ENCODE measurements around the gene SERF2.
"Not testable (repeated sequence)": the region's sequence is repeated elsewhere in the genome, so short reads cannot be mapped to it uniquely, and the experiment has no call there.

Gene SERF2

DNA sequence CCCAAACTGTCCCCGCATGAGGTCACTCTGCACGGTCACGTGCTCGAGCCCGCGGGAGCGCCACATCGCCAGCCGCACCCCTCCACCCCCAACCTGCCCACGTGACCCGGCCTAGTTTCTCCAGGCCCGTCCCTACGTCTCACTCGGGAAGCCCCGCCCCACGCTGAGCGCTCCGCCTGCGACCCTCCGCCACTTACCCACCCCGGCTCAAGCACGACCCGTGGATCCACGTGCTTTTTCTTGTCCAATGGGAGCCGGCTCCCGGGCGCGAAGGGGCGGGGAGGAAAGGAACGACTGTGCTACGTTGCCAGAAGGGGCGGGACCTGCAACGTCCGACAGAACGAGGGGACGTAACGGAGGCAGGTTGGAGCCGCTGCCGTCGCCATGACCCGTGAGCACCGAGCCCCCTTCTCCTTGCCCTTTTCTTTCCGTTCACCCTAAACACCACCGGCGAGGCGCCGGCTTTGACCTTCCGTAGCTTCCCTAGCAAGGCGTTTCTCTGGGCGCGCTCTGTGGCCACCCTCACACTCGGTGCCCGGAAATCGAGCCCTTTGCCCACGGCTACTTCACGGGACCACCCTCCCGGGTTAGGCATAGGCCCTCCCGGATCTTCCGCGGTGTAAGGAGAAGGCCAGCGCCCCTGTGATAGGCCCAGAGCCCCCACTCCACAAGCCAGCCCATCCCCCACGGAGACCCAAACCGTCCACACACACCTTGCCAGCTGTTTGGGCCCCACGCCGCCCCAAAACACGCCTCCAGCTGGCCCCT lies at the start of gene SERF2:
Gene SERF2, plus strand, starts transcription at position 328 of the 768 bp plus-strand sequence. Its CDS starts 57 bp downstream, at position 385.
- peak; percentile 96 for FAIRE-seq

DNA sequence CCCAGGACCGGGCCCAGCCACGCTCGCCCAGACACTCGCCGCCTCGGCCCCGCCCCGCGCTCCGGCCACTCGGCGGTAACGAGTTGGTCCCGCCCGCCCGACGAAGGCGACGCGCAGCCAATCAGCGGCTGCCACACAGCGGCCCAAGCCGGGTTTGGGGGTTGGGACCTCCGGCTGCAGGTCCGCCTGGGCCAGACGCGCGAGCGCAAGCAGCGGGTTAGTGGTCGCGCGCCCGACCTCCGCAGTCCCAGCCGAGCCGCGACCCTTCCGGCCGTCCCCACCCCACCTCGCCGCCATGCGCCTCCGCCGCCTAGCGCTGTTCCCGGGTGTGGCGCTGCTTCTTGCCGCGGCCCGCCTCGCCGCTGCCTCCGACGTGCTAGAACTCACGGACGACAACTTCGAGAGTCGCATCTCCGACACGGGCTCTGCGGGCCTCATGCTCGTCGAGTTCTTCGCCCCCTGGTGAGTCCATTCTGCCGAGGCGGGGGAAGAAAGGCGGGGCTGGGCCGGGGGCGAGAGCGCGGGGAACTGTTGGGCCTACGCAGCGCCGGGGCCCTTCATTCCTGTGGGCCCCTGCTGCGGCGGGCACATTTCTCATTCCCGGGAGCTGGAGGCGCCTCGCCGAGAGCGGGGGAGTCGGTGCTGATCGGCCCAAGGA lies 45.7 kb upstream of the SERF2 start, which contains the start of gene PDIA3:
Gene PDIA3, plus strand, starts transcription at position 194 of the 658 bp plus-strand sequence. Its CDS starts 102 bp downstream, at position 296.
- not testable (repeated sequence) for FAIRE-seq

DNA sequence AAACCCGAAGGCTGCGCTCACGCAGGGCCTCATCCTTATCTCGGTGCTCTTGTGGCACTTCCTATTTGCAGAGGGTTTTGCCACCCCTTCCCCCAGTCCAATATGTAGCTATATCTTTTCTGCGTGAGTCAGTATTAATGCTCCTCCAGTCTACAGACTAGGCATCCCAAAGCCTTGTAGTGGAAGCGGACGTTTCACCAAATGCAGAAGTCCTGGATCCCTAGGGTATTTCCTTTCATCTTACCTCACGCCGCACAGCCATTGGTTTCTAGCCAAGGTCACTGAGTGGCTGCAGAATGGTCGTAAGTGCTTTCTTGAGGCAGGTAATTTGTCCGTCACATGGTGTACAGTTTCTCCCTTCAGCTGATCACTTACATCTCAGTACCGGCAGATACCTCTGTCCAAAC lies 45.2 kb upstream of the SERF2 start:
- not testable (repeated sequence) for FAIRE-seq

DNA sequence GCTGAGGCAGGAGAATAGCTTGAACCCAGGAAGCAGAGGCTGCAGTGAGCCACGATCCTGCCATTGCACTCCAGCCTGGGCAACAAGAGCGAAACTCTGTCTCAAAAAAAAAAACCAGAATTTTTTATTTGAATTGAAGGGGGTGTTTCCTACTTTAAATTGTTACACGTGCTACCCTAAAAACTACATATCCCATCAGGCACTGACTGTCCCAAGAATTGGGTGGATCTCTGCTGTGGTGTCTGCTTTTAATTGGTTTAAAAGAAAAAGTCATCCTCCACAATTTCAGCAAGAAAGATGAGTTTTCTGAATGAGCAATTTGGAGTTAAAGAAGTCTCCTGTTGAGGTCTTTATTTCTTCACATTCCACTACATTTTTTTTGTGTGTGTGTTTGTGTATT lies 43.7 kb upstream of the SERF2 start:
- FAIRE-seq, result no peak

DNA sequence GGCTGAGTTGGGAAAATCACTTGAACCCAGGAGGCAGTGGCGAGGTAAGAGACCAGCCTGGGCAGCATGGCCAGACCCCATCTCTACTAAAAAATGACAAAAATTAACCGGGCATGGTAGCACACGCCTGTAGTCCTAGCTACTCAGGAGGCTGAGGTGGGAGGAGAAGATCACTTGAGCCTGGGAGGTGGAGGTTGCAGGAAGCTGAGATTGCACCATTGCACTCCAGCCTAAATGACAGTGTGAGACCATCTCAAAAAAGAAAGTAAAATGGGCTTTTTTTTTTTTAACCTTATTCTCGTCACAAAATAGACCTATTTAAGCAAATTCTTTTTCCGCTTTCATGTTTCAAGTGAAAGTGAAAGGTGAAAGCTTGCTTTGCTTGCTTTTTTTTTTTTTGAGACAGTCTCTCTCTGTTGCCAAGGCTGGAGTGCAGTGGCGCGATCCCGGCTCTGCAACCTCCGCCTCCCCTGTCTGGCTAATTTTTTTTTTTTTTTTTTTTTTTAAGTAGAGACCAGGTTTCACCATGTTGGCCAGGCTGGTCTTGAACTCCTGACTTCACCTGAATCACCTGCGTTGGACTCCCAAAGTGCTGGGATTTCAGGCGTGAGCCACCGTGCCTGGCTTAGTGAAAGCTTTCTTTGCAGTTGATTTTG lies 42.3 kb upstream of the SERF2 start:
- FAIRE-seq, result no peak

DNA sequence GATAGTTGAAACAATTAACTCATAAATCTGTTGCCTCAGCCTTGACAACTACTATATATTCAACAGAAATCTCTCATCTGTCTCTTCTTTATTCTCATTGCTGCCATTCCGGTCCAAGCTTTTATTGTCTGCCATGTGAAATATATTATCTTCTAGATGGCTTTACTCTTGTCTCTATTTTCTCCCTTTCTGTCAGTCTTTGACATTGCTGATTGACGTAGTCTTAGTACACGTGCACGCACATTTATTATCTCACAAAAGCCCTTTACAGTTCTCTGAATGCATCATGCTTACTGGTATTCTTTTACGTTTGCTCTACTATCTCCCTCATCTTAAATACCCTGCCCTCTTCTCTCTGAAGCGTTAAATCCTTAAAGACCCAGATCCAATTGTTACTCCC lies 40.2 kb upstream of the SERF2 start:
- no peak for FAIRE-seq

DNA sequence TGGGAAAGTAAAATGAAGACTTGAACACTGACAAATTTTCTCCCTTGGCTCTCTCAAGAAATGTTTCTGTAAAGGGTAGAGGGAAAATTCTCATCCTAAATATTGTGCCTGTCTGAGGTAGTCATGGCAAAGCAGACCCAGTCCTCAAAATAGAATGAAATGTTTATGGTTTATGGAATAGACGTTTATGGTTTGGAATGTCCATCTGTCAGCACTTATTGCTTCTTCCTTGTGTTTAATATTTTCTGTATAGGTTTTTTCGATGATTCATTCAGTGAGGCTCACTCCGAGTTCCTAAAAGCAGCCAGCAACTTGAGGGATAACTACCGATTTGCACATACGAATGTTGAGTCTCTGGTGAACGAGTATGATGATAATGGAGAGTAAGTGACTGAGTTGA lies 29.3 kb upstream of the SERF2 start:
- no peak for FAIRE-seq

DNA sequence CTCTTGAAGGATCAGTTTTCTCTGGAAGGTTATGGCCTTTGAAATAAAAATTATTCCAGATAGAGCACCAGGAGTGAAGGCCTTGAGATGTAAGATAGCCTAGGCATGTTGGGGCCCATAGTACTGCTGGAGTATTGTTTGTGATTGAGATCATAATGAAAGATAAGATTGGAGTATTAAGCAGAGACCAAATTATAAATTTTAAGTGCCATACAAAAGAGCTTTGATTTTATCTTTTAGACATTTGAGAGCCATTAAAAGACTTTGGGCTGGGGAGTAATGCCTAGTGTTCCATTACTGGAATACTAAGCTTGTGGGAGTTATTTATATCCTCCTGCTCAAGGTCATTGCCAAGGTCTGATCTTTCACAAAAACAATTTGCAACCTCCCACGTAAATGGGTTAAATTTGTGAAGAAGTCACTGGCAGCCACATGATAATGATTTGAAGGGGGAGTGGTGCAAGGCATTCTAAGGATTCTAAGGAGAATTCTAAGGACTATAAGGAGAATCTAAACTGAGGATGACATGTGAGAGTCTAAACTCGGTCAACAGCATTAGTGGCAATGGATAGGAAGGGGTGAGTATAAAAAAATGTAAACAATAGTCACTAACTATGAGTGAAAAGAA lies 28.2 kb upstream of the SERF2 start:
- no peak for FAIRE-seq

DNA sequence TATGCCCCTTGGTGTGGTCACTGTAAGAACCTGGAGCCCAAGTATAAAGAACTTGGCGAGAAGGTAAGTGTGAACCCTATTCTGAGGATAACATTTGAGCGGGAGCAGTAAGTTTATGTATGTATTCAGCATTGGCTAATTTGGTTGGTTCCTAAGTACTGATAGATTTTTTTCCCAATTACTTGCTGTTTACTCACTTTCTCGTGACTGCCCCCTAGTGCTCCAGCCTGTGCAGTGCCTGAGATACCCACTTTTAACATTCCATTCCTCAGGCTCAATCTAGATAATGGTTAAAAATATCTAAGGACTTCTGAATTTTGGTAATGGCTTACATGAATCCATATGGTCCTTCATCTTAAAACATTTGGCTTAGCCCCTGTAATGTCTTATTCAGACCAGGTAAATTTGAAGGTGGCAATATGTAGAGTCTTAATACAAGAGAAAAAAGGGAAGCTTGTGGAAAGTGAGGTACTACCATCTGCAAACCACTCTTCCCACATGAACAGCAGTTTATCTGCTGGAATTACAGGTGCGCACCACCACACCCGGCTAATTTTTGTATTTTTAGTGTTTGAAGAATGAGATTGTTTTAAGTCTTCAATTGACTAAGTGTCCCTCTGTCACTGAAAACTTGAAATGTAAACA lies 22.4 kb upstream of the SERF2 start:
- FAIRE-seq, result peak; percentile 77

DNA sequence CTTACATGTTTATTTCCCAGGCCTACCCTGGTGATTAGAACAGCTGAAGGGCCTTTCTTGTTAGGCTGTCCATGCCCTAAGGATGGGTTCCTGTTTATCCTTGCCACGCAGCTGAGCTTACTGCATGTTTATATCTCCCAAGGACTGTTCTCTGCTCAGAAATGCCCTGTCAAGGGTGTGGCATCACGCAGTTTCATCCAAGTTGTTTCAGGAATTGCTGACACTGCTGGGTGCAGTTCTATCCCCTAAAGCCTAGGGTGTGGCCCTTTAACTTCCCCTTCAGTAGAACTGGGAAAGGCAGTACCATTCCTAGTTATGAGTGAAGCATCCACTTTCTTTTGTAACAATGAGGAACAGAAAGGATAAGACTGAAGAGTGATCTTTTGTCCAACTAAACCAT lies 20.3 kb upstream of the SERF2 start:
- FAIRE-seq, result no peak

DNA sequence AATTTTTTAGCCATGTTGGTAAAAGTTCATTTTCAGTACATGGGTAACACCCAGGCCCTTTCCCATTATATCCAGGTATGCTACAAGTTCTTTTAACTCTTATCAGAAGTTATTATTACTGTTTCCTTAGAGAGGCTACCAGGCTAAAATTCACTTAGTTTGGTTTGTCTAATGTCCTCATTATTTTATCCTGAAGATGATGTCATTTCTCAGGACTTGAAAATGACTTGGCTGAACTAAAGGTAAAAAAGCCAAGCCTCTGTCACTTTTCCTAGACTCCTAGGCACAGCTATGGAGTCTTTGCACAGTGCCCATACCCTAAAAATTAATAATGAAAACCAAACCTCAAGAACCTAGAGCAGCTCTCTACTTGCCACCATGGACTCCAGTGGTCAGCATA lies 19.5 kb upstream of the SERF2 start:
- no peak for FAIRE-seq

DNA sequence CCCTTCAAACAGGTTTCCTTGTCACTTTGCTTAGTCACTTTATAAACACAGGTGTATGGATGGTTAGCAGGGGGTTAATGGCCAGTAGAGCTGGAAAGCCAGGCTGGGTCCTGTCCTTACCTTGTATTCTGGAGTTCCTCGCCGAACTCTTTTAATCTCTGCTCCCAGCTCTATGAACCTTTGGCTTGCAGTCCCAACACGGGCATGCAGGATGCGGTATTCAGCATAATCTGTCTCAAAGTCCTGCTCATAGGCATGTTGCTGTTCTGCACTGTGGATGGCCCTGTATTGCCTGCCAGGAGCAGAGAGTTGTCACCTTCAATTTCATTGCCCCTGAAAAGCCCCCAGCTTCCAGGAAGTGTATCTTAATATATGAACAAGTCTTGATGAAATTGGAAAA lies 18.1 kb upstream of the SERF2 start:
- FAIRE-seq, result no peak

DNA sequence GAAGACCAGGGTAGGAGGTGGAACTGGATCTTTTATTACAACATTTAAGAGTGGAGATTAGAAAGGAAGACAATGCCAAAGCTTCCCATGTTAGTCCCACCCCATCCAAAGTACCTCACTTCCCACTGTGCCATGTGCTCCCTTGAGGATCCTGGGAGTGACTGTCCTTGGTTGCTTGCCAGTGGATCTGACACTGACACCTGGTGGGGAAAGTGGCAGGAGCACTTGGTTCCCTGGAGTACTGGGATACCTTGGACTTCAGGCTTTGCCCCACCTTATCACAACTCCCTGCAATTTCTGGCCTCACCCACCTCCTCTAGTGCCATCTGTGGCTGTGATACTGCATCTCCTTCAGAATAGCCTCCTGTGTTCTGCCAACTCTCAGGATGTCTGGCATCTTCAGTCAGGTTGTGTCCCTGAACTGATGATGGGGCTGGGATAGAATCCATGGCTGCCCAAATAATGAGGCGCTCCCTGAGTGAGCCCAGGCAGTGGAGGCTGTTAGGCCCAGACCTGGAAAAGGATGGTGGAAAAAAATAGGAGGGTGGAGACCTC lies 16.6 kb upstream of the SERF2 start:
- no peak for FAIRE-seq

DNA sequence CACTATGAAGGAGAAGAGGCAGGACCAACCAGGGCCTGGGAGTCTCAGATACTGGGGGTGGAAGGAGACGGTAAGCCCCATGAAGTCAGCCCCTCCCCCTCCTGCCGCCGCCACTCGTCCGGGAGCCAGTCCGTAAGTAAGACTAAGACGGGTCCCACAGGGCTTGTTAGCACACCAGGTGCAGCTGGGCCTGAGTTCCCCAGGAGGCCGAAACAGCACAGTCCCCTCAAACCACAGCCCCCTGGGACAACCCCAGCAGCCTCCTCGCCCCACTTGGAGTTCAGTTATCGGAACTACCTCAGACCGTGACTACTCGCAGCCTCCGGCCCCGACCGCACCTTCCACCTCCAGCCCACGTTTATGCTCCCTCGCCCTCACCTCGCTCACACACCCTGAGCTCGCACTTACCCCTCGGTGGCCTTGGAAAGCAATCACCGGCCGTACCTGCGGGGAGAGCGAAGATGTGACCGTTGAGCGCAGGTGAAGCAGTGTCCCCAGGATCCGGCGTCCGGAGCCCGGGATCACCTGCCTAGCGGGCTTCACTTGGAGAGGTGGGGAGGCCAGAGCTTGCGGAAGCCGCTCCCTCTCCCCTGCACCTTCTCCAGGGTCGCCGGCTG lies 15.9 kb upstream of the SERF2 start:
- FAIRE-seq, result no peak

DNA sequence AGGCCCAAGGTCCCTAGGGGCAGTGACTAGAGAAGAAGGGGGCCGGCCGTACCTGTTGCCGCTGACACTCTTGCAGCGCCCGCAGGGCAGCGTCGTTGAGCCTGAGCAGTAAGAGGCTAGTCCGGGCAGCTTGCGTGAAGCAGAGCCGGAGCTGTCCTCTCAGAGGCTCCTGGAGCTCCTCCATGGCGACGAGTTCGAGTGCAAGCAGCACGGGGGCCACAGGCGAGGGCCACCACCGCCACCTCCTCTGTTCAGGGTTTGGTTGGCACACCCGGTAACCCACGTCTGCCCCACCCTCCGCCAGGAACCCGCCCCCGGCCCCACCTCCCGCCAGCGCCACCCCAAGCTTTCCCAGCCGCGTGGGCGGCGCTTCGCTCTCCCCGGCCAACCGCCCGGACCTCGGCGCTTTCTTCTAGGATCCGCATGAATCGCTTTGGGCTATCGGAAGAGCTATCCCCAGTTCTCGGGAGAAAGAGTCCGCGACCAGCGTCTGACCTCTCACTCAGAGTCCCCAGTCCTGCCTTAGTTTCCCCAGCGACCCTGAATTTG lies 15.3 kb upstream of the SERF2 start, which contains the start of gene ELL3:
Gene ELL3, minus strand, starts transcription at position 249 of the 549 bp plus-strand sequence. Its CDS starts 65 bp downstream, at position 184.
- FAIRE-seq, result no peak

DNA sequence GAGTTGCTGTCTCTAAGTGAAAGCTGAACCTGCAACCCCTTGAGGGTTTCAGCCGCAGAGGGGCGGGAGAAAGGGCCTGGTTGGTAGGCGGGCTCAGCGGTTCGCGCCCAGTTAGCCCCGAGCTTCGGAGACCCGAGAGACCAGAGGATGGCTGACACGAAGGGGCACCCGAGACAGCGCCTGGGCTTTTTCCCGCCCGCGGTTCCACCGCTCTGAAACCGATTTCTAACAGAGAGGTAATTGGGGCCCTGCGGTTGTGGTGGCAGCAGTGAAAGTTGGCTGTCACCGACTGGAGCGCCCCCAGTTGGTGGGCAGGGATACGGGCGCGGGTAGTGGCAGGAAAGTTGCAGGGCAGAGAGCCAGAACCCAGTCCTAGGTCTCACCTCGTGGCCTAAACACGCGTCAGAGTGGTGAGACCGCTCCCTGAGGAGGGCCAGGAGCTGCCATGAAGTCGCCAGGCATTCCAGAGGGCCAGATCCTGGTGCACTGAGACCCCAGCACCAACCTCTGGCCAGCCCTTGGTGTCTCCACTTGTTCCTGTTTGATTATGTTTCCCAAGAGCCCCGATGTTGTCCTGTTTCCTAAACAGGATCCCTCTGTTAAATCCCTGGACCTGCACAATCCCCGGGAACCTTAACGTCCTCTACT lies 14.7 kb upstream of the SERF2 start:
- FAIRE-seq, result no peak

DNA sequence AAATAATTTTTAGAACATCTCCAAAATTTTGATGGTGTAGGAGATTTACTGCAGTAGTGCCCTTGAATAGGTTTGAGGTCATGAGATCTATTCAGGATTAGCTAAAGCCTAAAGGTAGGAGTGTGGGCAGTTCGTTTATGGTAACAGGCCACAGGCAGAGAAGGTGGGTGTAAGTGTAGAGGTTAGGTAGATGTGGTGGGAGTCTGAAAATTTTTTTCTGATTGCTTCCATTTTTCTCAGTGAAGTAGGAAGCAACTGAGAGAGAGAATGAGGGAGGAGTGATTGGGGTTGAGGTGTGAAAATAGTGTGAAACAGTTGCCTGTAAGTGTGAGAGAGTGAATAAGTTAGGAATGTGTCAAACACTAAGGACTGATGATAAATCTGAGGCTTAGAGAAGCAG lies 13.1 kb upstream of the SERF2 start:
- FAIRE-seq, result no peak

DNA sequence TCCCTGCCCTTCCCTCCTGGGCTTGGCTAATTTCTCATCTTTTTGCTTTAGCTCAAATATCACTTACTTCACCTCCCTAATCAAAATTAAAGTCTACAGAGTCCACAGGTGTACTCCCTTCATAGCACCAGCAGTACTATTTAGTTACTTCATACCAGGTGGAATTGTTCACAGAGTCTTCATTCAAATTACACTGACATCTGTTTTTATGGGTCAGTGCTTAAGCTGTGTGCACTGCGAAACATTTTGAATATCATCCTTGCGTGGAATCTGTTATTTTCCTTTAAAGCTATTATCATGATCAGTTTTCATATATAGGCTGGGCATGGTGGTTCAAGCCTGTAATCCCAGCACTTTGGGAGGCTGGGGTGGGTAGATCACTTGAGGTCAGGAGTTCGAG lies 2.7 kb upstream of the SERF2 start:
- no peak for FAIRE-seq

DNA sequence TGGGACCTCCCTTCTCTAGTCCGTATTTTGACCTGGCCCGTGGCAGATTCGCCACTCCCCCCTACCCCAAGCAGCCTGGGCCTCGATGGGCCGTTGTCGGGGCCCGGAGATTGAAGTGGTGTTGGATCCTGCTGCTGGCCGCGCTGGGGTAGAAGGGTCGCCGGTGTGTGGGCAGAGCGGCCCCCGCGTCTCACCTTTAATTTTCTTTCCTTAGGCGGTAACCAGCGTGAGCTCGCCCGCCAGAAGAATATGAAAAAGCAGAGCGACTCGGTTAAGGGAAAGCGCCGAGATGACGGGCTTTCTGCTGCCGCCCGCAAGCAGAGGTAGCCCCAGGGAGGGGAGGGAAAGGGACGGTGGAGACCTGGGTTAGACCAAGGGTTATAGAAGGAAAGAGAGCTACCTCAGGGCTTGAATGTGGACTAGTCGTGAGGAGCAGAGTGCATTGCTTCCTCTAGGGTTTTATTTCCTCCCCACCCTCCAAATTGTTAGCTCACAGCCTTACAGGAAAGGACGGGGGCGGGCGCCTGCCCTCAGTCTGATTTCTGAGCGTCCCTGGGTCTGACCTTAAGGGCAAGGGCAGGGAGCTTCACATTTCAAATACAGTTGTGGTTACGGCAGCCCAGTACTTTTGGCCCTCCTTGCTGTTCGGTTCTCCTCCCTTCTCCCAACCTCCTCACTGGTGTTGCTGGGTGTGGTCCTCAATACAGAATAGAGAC lies 799 bp downstream of the SERF2 start:
- no peak for FAIRE-seq

DNA sequence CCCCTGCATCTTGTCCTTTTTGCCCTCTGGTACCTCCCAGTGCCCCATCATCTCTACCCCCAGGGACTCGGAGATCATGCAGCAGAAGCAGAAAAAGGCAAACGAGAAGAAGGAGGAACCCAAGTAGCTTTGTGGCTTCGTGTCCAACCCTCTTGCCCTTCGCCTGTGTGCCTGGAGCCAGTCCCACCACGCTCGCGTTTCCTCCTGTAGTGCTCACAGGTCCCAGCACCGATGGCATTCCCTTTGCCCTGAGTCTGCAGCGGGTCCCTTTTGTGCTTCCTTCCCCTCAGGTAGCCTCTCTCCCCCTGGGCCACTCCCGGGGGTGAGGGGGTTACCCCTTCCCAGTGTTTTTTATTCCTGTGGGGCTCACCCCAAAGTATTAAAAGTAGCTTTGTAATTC lies 1.5 kb downstream of the SERF2 start:
- no peak for FAIRE-seq
